Neural cell (in vitro differentiated cells): ENCODE results near the gene CDC6. TPM values are rescaled to one million over a fixed set of nuclear protein-coding genes. Genes with fewer than 3 reads are reported as not detected.
A peak's percentile ranks its signal among the peaks of the same experiment; 100 is the strongest.

Source experiments
- H2AFZ ChIP-seq: fragments of 200-600, 300-800 bp; sonication (generic), shearing (Covaris generic); 2 replicates; pipeline ENCODE4 v1.6.0; 2014; ENCODE audit warnings: low read depth, mild to moderate bottlenecking, antibody characterized with exemption, low read length, moderate library complexity
- H3F3A ChIP-seq: fragments of 200-600 bp; shearing (Covaris generic); 2 replicates; pipeline ENCODE4 v1.6.1; 2016; ENCODE audit warnings: mild to moderate bottlenecking, moderate library complexity, mixed read lengths, antibody characterized with exemption, low read length; ENCODE audit not compliant: insufficient read depth, poor library complexity, severe bottlenecking
- H3K27ac ChIP-seq: fragments of 200-600, 300-800 bp; sonication (generic), shearing (Covaris generic); 2 replicates; pipeline ENCODE4 v1.5.1; 2014; ENCODE audit warnings: mild to moderate bottlenecking, low read length, moderate library complexity
- H3K27me3 ChIP-seq: fragments of 300-800, 200-600 bp; sonication (generic), shearing (Covaris generic); 2 replicates; pipeline ENCODE4 v1.6.0; 2014; ENCODE audit warnings: mild to moderate bottlenecking, low read depth, low read length, moderate library complexity; ENCODE audit not compliant: insufficient read depth
- H3K36me3 ChIP-seq: fragments of 300-800, 200-600 bp; sonication (generic), shearing (Covaris generic); 2 replicates; pipeline ENCODE4 v1.5.1; 2014; ENCODE audit warnings: mild to moderate bottlenecking, antibody characterized with exemption, low read length, moderate library complexity; ENCODE audit not compliant: insufficient read depth
- H3K4me2 ChIP-seq: fragments of 300-800, 200-600 bp; sonication (generic), shearing (Covaris generic); 2 replicates; pipeline ENCODE4 v1.6.0; 2014; ENCODE audit warnings: mild to moderate bottlenecking, low read length
- H3K4me3 ChIP-seq: fragments of 300-800, 200-600 bp; sonication (generic), shearing (Covaris generic); 2 replicates; pipeline ENCODE4 v1.5.1; 2014; ENCODE audit warnings: mild to moderate bottlenecking, low read length, moderate library complexity
- H3K79me2 ChIP-seq: fragments of 200-600 bp; shearing (Covaris generic); replicated peaks from 2 replicates; pipeline ENCODE4 v1.6.0; 2014; ENCODE audit warnings: mild to moderate bottlenecking, low read length, moderate library complexity; ENCODE audit not compliant: insufficient read depth
- H3K9ac ChIP-seq: fragments of 300-800, 200-600 bp; sonication (generic), shearing (Covaris generic); 2 replicates; pipeline ENCODE4 v1.6.1; 2016; ENCODE audit warnings: mild to moderate bottlenecking, low read length, mixed read lengths
- H3K9me2 ChIP-seq: fragments of 200-600 bp; shearing (Covaris generic); 2 replicates; pipeline ENCODE4 v1.6.1; 2016; ENCODE audit warnings: mild to moderate bottlenecking, low read length, mixed read lengths; ENCODE audit not compliant: insufficient read depth
- H3K9me3 ChIP-seq: fragments of 200-600, 300-800 bp; sonication (generic), shearing (Covaris generic); 2 replicates; pipeline ENCODE4 v1.6.1; 2016; ENCODE audit warnings: mild to moderate bottlenecking, mixed run types, low read length, moderate library complexity, mixed read lengths
- H4K20me1 ChIP-seq: fragments of 200-600 bp; shearing (Covaris generic); 2 replicates; pipeline ENCODE4 v1.6.1; 2016; ENCODE audit warnings: mild to moderate bottlenecking, mixed run types; ENCODE audit not compliant: insufficient read depth
- EP300 ChIP-seq: fragments of 450-650 bp; conservative IDR thresholded peaks from 2 replicates; pipeline ENCODE4 v1.6.1; 2014; ENCODE audit warnings: antibody characterized with exemption, mild to moderate bottlenecking, moderate library complexity; ENCODE audit not compliant: poor library complexity, severe bottlenecking
- EZH2 ChIP-seq: fragments of 200-600, 300-800 bp; shearing (Covaris generic), sonication (generic); IDR thresholded peaks from 2 replicates; pipeline ENCODE4 v1.6.1; 2014; ENCODE audit warnings: antibody characterized with exemption, low read length, borderline replicate concordance, mild to moderate bottlenecking; ENCODE audit not compliant: insufficient read depth, poor library complexity, severe bottlenecking
- MXI1 ChIP-seq: fragments of 450-650 bp; conservative IDR thresholded peaks from 2 replicates; pipeline ENCODE4 v1.6.1; 2014; ENCODE audit warnings: antibody characterized with exemption, mild to moderate bottlenecking; ENCODE audit not compliant: poor library complexity, severe bottlenecking
- polyA plus RNA-seq: library from polyadenylated mRNA; depleted of rRNA; stranded (reverse); fragments of >200 nt; gene quantifications from 2 replicates; pipeline ENCODE4 v1.2.3, GENCODE V29; 2014
- TF ChIP-seq, protein P1 (sequence below): fragments of 450-650 bp; IDR thresholded peaks from 2 replicates; pipeline ENCODE4 v1.5.1; 2014; ENCODE audit warnings: antibody characterized with exemption, mild to moderate bottlenecking, moderate library complexity; ENCODE audit not compliant: poor library complexity, severe bottlenecking

CDC6 gene
- polyA plus RNA-seq, 1 donor from 2014 or later: 2.2 TPM

DNA sequence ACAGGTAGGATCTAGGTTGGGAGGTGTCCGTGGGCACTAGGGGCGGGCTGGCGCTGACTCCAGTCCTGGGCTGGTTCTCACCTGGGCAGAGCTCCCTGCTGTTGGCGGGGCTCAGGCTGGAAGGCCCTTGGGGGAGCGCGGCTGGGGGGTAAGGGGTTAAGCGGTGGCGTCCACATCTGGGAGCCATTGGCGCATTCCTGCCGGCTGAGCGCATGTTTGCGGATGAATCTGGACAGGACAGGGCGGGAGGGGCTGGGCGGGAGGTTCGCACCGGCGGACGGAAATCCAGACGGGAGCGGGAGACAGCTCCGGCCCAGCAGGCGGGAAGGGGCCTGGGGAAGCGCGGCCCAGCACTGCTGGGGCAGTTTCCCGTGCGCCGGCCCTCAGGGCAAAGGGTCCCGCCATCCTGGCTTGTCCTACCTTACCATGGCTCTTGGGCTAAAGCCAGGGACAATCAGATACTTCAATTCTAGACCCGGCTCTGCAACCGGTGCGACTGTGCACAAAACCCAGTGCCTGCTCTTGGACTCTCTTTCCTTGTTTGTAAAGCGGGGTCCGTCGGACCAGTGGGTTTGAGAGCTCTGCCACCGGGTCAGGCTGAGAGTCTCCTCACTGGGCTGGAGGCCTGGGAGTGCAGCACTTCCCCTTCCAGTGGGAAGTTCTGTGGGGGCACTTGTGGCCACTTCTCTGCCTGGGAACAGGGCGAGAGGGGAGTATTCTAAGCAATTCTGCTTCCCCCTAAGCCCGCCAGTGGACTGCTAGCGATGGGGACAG, 29.1 kb downstream of the CDC6 start (continued):
- TF ChIP-seq, protein P1, sequence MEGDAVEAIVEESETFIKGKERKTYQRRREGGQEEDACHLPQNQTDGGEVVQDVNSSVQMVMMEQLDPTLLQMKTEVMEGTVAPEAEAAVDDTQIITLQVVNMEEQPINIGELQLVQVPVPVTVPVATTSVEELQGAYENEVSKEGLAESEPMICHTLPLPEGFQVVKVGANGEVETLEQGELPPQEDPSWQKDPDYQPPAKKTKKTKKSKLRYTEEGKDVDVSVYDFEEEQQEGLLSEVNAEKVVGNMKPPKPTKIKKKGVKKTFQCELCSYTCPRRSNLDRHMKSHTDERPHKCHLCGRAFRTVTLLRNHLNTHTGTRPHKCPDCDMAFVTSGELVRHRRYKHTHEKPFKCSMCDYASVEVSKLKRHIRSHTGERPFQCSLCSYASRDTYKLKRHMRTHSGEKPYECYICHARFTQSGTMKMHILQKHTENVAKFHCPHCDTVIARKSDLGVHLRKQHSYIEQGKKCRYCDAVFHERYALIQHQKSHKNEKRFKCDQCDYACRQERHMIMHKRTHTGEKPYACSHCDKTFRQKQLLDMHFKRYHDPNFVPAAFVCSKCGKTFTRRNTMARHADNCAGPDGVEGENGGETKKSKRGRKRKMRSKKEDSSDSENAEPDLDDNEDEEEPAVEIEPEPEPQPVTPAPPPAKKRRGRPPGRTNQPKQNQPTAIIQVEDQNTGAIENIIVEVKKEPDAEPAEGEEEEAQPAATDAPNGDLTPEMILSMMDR: no peak

- no peak overlapping the region for H2AFZ ChIP-seq
- no peaks in the 10 kb centered on the region for H4K20me1 ChIP-seq
- H3K27me3 ChIP-seq: peaks cover 5% of the 10 kb centered on the region
- peaks cover 7% of the 10 kb centered on the region for H3K79me2 ChIP-seq
- H3K4me2 ChIP-seq: no peak overlapping the region
- H3K9me2 ChIP-seq: no peaks in the 10 kb centered on the region
- no peaks in the 10 kb centered on the region for H3F3A ChIP-seq
- H3K9ac ChIP-seq: no peak overlapping the region
- no peaks in the 10 kb centered on the region for H3K9me3 ChIP-seq
- no peak overlapping the region for H3K27ac ChIP-seq
- H3K4me3 ChIP-seq: peak overlapping the region; percentile 81
- no peak for TF ChIP-seq EP300
- TF ChIP-seq EZH2: no peak
- H3K36me3 ChIP-seq: no peaks in the 10 kb centered on the region
These were observed 29.7 kb downstream of the CDC6 start for GRCh38 chr17:40317345-40317873.

DNA sequence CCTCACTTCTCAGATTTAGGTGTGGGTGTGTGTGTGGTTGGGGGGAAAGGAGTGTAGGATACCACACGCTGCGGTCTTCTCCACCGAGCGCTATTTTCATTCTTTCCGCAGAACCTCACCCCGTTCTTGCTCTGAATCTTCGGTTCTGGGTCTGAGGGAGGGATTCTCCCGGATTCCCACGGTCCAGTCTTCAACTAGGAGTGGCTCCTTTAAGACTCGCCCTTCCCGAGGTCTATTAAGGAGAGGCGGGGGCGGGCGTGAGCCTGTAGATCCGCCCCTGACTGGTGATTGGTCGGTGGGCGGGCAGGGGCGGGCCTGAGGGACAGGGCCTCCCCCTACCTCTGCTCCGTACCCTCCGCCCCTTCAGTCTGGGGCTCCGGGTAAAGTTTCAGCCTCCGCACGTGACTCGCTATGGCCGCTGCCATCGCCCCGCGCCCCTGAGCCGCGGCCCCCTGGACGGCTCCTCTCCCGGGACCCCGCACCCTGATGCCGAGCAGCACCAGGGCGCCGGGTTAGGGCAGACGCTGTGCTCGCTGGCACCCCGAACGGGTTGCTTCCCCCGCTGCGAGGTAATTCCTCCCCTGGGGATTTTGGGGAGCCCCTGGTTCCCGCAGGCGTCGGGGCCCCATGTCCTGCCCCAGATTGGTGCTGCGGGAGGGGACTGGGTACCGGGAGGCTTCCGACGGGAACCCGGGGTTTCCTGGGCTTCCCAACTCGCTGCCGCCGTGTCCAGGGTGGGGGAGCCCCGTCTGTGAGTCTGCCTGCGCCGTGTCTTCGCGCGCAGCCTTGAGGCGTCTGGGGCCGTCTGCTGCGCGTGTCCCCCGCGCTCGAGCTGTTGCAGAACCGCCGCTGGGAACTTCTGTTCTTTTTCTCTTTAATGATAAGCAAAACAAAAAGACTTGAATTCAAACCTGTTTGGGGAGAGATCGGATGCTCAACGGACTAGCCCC, 30.5 kb downstream of the CDC6 start:
- TF ChIP-seq EP300 (no peak), EZH2 (no peak), MXI1 (peak; percentile 89)
- TF ChIP-seq, protein P1: no peak
- Histone ChIP-seq H2AFZ (peak overlapping the region; percentile 16), H3K79me2 (peaks cover 7% of the 10 kb centered on the region)

More for the DNA sequence above, 30.5 kb downstream of the CDC6 start:
- H3K4me2 ChIP-seq: peak overlapping the region; percentile 71
- H3K4me3 ChIP-seq: peak overlapping the region; percentile 81
- no peaks in the 10 kb centered on the region for H3K9me3 ChIP-seq
- H3K27me3 ChIP-seq: peaks cover 5% of the 10 kb centered on the region
- H3K9me2 ChIP-seq: no peaks in the 10 kb centered on the region
- H3K36me3 ChIP-seq: no peaks in the 10 kb centered on the region
- H3F3A ChIP-seq: no peaks in the 10 kb centered on the region
- peak overlapping the region; percentile 55 for H3K9ac ChIP-seq
- no peak overlapping the region for H3K27ac ChIP-seq
- no peaks in the 10 kb centered on the region for H4K20me1 ChIP-seq
